Stimulated activated CD8-positive, alpha-beta memory T cell treated with anti-CD3 and anti-CD28 coated beads, Interleukin-2, amount 100 ng/mL, for 48 hours (primary cell): Measurements from ENCODE around the gene AQP12B.

ENCODE experiments used
- DNase-seq, 2 donors: peaks; one replicate each; pipeline ENCODE4 v3.0.0-alpha.2; 2020; ENCODE audit warnings: low read depth in 2 of 2

The AQP12B gene

GRCh38 chr2:240717681-240718581, 35.2 kb upstream of the AQP12B start:
- no peak for DNase-seq

GRCh38 chr2:240717181-240717641, 34.5 kb upstream of the AQP12B start:
- DNase-seq = no peak

- DNase-seq = no peak
These were observed 33.6 kb upstream of the AQP12B start for GRCh38 chr2:240716130-240716798.

GRCh38 chr2:240714747-240715725, 32.4 kb upstream of the AQP12B start:
- no peak for DNase-seq

- no peak for DNase-seq
These were observed 31.5 kb upstream of the AQP12B start for GRCh38 chr2:240713928-240714746.

- no peak for DNase-seq
These were observed 30.6 kb upstream of the AQP12B start for GRCh38 chr2:240713071-240713927.

- no peak for DNase-seq
These were observed 29.4 kb upstream of the AQP12B start for GRCh38 chr2:240712121-240712520.

GRCh38 chr2:240711701-240712100, 29.0 kb upstream of the AQP12B start:
- DNase-seq = no peak

- DNase-seq = no peak
These were observed 28.6 kb upstream of the AQP12B start for GRCh38 chr2:240711296-240711695.

GRCh38 chr2:240708457-240708856, 25.8 kb upstream of the AQP12B start:
- DNase-seq = no peak

- DNase-seq = no peak
These were observed 25.1 kb upstream of the AQP12B start for GRCh38 chr2:240707821-240708220.

GRCh38 chr2:240707043-240707756, 24.5 kb upstream of the AQP12B start:
- no peak for DNase-seq

GRCh38 chr2:240705204-240705791, 22.6 kb upstream of the AQP12B start:
- no peak for DNase-seq

GRCh38 chr2:240704651-240705050, 22.0 kb upstream of the AQP12B start:
- DNase-seq = peak; percentile 10 to 16

- no peak for DNase-seq
These were observed 21.0 kb upstream of the AQP12B start for GRCh38 chr2:240703417-240704341.

- no peak for DNase-seq
These were observed 19.9 kb upstream of the AQP12B start for GRCh38 chr2:240702640-240703011.

GRCh38 chr2:240701736-240702639, 19.3 kb upstream of the AQP12B start:
- no peak for DNase-seq
